IPS-18a (cell line): Measurements from ENCODE around the gene COL26A1.
A peak's percentile ranks its signal among the peaks of the same experiment; 100 is the strongest.
"Not testable (repeated sequence)": the region's sequence is repeated elsewhere in the genome, so short reads cannot be mapped to it uniquely, and the experiment has no call there.

Source experiments
- H3K27ac ChIP-seq: one replicate; pipeline ENCODE4 v1.5.1; 2013; ENCODE audit warnings: low read length
- H3K27me3 ChIP-seq: one replicate; pipeline ENCODE4 v1.6.1; 2013; ENCODE audit warnings: mild to moderate bottlenecking, low read length; ENCODE audit not compliant: control insufficient read depth, insufficient read depth
- H3K36me3 ChIP-seq: one replicate; pipeline ENCODE4 v1.6.1; 2013; ENCODE audit warnings: low read depth, low read length; ENCODE audit not compliant: control insufficient read depth
- H3K4me1 ChIP-seq: one replicate; pipeline ENCODE4 v1.6.1; 2013; ENCODE audit warnings: low read depth, low read length; ENCODE audit not compliant: control insufficient read depth
- H3K4me3 ChIP-seq: one replicate; pipeline ENCODE4 v1.5.1; 2013; ENCODE audit warnings: low read length
- H3K9ac ChIP-seq: one replicate; pipeline ENCODE4 v1.6.1; 2013; ENCODE audit warnings: mild to moderate bottlenecking, low read length, moderate library complexity
- H3K9me3 ChIP-seq: one replicate; pipeline ENCODE4 v1.6.1; 2013; ENCODE audit warnings: low read depth, low read length; ENCODE audit not compliant: control insufficient read depth

The COL26A1 gene

GRCh38 chr7:101561293-101561692 is 198.6 kb downstream of the COL26A1 start:
- H3K27ac ChIP-seq, H3K4me3 ChIP-seq, H3K9ac ChIP-seq: not testable (repeated sequence)

DNA sequence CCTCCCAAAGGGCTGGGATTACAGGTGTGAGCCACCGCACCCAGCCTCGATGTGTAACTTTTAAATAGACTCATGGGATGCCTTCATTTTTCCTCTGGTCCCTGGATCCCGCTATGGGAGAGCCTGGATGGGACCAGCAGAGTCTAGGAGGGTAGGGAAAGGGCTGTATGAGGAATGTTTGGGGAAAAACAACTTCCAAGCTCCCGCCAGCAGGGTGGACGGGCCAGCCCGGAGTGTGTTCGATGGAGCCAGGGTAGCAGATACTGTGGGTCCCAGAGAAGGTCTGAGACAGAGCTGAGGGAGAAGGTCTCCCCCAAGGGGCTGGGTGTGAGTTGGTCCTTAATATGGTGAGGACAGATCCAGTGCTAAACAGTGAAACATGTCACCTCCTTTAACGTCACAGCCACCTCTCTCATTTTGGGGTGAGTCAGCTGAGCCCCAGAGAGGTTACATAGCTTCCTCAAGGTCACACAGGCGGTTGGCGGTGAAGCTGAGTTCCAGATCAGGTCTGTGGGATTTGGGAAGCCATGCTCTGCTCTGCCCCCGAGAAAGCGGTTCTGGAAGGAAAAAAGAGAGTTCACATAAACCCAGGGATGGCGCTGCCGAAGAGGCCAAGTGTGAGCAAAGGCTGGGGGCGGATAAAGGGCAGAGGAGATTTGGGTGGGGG is 200.0 kb downstream of the COL26A1 start:
- peaks cover 4% of the 10 kb centered on the region for H3K4me1 ChIP-seq
- no peaks in the 10 kb centered on the region for H3K27me3 ChIP-seq
- H3K36me3 ChIP-seq: no peaks in the 10 kb centered on the region
- no peak overlapping the region for H3K9ac ChIP-seq
- H3K4me3 ChIP-seq: no peak overlapping the region
- H3K27ac ChIP-seq: no peak overlapping the region
- no peaks in the 10 kb centered on the region for H3K9me3 ChIP-seq

More at GRCh38 chr7:101561293-101561692, 198.6 kb downstream of the COL26A1 start:
- not testable (repeated sequence) for H3K36me3 ChIP-seq, H3K27me3 ChIP-seq, H3K4me1 ChIP-seq, H3K9me3 ChIP-seq

GRCh38 chr7:101563198-101563901 is 200.7 kb downstream of the COL26A1 start:
- no peak overlapping the region for H3K4me3 ChIP-seq
- H3K9me3 ChIP-seq: no peaks in the 10 kb centered on the region
- H3K9ac ChIP-seq: no peak overlapping the region
- no peaks in the 10 kb centered on the region for H3K36me3 ChIP-seq
- no peak overlapping the region for H3K27ac ChIP-seq
- H3K27me3 ChIP-seq: no peaks in the 10 kb centered on the region
- H3K4me1 ChIP-seq: peaks cover 4% of the 10 kb centered on the region

GRCh38 chr7:101563943-101564777 is 201.5 kb downstream of the COL26A1 start:
- Histone ChIP-seq H3K9me3 (no peaks in the 10 kb centered on the region), H3K36me3 (no peaks in the 10 kb centered on the region), H3K4me3 (no peak overlapping the region), H3K27ac (no peak overlapping the region), H3K27me3 (no peaks in the 10 kb centered on the region), H3K4me1 (peaks cover 4% of the 10 kb centered on the region), H3K9ac (no peak overlapping the region)

GRCh38 chr7:101564778-101565211 is 202.1 kb downstream of the COL26A1 start:
- no peak overlapping the region for H3K9ac ChIP-seq
- peaks cover 4% of the 10 kb centered on the region for H3K4me1 ChIP-seq
- no peaks in the 10 kb centered on the region for H3K27me3 ChIP-seq
- H3K27ac ChIP-seq: no peak overlapping the region
- no peak overlapping the region for H3K4me3 ChIP-seq
- no peaks in the 10 kb centered on the region for H3K36me3 ChIP-seq
- no peaks in the 10 kb centered on the region for H3K9me3 ChIP-seq

GRCh38 chr7:101565601-101566209 is 203.0 kb downstream of the COL26A1 start:
- Histone ChIP-seq H3K27me3 (no peaks in the 10 kb centered on the region), H3K4me1 (peaks cover 4% of the 10 kb centered on the region), H3K4me3 (no peak overlapping the region), H3K27ac (no peak overlapping the region), H3K9me3 (no peaks in the 10 kb centered on the region), H3K9ac (no peak overlapping the region), H3K36me3 (no peaks in the 10 kb centered on the region)

GRCh38 chr7:101567230-101567629 is 204.6 kb downstream of the COL26A1 start:
- no peaks in the 10 kb centered on the region for H3K27me3 ChIP-seq
- no peak overlapping the region for H3K4me3 ChIP-seq
- H3K4me1 ChIP-seq: peaks cover 4% of the 10 kb centered on the region
- no peaks in the 10 kb centered on the region for H3K36me3 ChIP-seq
- H3K9ac ChIP-seq: no peak overlapping the region
- H3K9me3 ChIP-seq: no peaks in the 10 kb centered on the region
- H3K27ac ChIP-seq: no peak overlapping the region

GRCh38 chr7:101572156-101572555 is 209.5 kb downstream of the COL26A1 start:
- no peak overlapping the region for H3K9ac ChIP-seq
- peaks cover 17% of the 10 kb centered on the region for H3K4me1 ChIP-seq
- H3K27ac ChIP-seq: no peak overlapping the region
- peaks cover 2% of the 10 kb centered on the region for H3K9me3 ChIP-seq
- no peaks in the 10 kb centered on the region for H3K27me3 ChIP-seq
- no peaks in the 10 kb centered on the region for H3K36me3 ChIP-seq
- H3K4me3 ChIP-seq: no peak overlapping the region

- H3K27me3 ChIP-seq: no peaks in the 10 kb centered on the region
- peaks cover 20% of the 10 kb centered on the region for H3K4me1 ChIP-seq
- H3K9me3 ChIP-seq: peaks cover 3% of the 10 kb centered on the region
- peak overlapping the region; percentile 96 for H3K27ac ChIP-seq
- peak overlapping the region; percentile 32 for H3K4me3 ChIP-seq
- no peaks in the 10 kb centered on the region for H3K36me3 ChIP-seq
- H3K9ac ChIP-seq: peak overlapping the region; percentile 65
Measured at GRCh38 chr7:101575168-101575567, 212.5 kb downstream of the COL26A1 start.

DNA sequence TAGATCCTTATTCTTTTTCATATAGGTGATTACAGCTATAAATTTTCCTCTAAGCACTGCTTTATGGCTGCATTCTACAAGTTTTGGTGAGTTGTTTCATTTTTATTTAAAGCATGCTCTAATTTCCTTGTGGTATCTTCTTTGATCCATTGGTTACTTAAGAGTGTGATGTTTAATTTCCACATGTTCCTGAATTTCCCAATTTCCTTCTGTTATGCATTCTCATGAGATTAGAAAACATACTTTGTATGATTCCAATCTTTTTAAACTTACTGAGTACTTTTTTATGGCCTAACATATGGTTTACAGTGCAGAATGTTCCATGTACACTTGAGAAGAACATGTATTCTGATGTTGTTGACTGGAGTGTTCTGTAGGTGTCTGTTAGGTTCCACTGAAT is 213.0 kb downstream of the COL26A1 start:
- Histone ChIP-seq H3K36me3 (no peaks in the 10 kb centered on the region), H3K4me3 (peak overlapping the region; percentile 32), H3K9me3 (peaks cover 3% of the 10 kb centered on the region), H3K27me3 (no peaks in the 10 kb centered on the region), H3K4me1 (peaks cover 20% of the 10 kb centered on the region), H3K27ac (peak overlapping the region; percentile 87), H3K9ac (peak overlapping the region; percentile 65)

DNA sequence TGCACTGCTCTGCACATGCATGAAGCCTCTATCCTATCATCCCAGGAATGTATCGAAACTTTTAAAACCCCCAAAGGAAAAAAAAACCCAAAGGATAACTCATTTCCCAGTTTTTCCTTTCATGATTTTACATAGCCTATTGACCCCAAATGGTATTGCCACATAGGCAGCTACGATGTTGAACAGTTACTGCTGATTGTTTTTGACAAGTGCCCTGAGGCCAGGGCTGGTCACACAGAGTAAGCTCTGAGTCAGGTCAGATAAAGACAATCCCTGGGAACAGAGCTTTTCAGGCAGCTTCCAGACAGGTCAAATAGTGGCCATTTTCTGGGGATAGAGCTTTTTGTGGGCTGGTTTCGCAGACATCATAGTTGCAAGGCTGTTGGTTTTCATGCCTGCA is 214.3 kb downstream of the COL26A1 start:
- Histone ChIP-seq H3K4me3 (no peak overlapping the region), H3K9me3 (peaks cover 3% of the 10 kb centered on the region), H3K27ac (no peak overlapping the region), H3K4me1 (peaks cover 20% of the 10 kb centered on the region), H3K36me3 (no peaks in the 10 kb centered on the region), H3K27me3 (no peaks in the 10 kb centered on the region), H3K9ac (no peak overlapping the region)
